WTC11 (cell line): ENCODE data around the gene SP7.

Experiments used
- ATF1 ChIP-seq: sonication (generic); formaldehyde crosslinking; IDR thresholded peaks from 2 replicates; pipeline ENCODE4 v1.8.1; 2023; ENCODE audit warnings: mild to moderate bottlenecking, moderate library complexity, missing genetic modification reagents
- ATF2 ChIP-seq: sonication (generic); formaldehyde crosslinking; IDR thresholded peaks from 2 replicates; pipeline ENCODE4 v1.8.1; 2022; ENCODE audit warnings: low read depth, missing genetic modification reagents, borderline replicate concordance
- ATF3 ChIP-seq: sonication (generic); formaldehyde crosslinking; conservative IDR thresholded peaks from 2 replicates; pipeline ENCODE4 v1.8.1; 2022; ENCODE audit warnings: mild to moderate bottlenecking, missing genetic modification reagents
- CTCF ChIP-seq: fragments of 200-600 bp; IDR thresholded peaks from 2 replicates; pipeline ENCODE4 v1.8.0; 2022; ENCODE audit warnings: antibody characterized with exemption
- MXD4 ChIP-seq: fragments of 250-450 bp; sonication (Bioruptor Pico); IDR thresholded peaks from 2 replicates; pipeline ENCODE4 v1.8.0; 2021; ENCODE audit warnings: mild to moderate bottlenecking, moderate library complexity, borderline replicate concordance
- NR1H2 ChIP-seq: sonication (generic); formaldehyde crosslinking; IDR thresholded peaks from 2 replicates; pipeline ENCODE4 v1.9.0; 2021; ENCODE audit warnings: mild to moderate bottlenecking, moderate library complexity, missing genetic modification reagents
- SP1 ChIP-seq: sonication (generic); formaldehyde crosslinking; conservative IDR thresholded peaks from 2 replicates; pipeline ENCODE4 v1.8.1; 2022; ENCODE audit warnings: missing genetic modification reagents
- TCF7 ChIP-seq: sonication (generic); formaldehyde crosslinking; IDR thresholded peaks from 2 replicates; pipeline ENCODE4 v1.8.0; 2022; ENCODE audit warnings: mild to moderate bottlenecking, low read depth, missing genetic modification reagents, moderate library complexity
- TP53 ChIP-seq: sonication (generic); formaldehyde crosslinking; IDR thresholded peaks from 2 replicates; pipeline ENCODE4 v1.8.1; 2023; ENCODE audit warnings: mild to moderate bottlenecking, missing genetic modification reagents
- TF ChIP-seq, protein P1 (sequence below): sonication (generic); formaldehyde crosslinking; IDR thresholded peaks from 2 replicates; pipeline ENCODE4 v1.8.1; 2023; ENCODE audit warnings: mild to moderate bottlenecking, missing genetic modification reagents, moderate library complexity
- TF ChIP-seq, protein P2 (sequence below): fragments of 250-450 bp; sonication (Bioruptor Pico); IDR thresholded peaks from 2 replicates; pipeline ENCODE4 v1.8.0; 2021; ENCODE audit warnings: mild to moderate bottlenecking
- TF ChIP-seq, protein P3 (sequence below): sonication (generic); formaldehyde crosslinking; IDR thresholded peaks from 2 replicates; pipeline ENCODE4 v1.8.0; 2022; ENCODE audit warnings: mild to moderate bottlenecking, missing genetic modification reagents
- TF ChIP-seq, protein P4 (sequence below): sonication (generic); formaldehyde crosslinking; IDR thresholded peaks from 2 replicates; pipeline ENCODE4 v1.8.0; 2023; ENCODE audit warnings: missing genetic modification reagents, mild to moderate bottlenecking, borderline replicate concordance

DNA sequence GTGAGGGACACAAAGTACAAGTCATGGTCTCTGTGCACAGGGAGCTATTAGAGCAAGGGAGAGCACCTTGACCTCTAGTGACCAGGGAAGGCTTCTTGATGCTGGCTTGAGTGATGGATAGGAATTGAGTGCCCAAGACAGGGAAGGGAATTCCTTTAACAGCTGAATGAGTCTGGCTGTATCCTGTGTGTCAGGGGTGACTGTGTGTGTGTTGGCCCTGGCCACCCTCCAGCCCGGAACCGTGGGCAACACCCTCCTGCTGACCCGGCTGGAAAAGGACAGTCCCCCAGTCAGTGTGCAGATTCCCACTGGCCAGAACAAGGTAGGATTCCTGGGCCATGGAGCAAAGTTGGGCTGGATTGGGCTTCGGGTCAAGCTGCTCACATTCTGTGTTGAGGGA lies 46.3 kb downstream of the SP7 start:
- TF ChIP-seq MXD4, result no peak
- TF ChIP-seq, protein P1, sequence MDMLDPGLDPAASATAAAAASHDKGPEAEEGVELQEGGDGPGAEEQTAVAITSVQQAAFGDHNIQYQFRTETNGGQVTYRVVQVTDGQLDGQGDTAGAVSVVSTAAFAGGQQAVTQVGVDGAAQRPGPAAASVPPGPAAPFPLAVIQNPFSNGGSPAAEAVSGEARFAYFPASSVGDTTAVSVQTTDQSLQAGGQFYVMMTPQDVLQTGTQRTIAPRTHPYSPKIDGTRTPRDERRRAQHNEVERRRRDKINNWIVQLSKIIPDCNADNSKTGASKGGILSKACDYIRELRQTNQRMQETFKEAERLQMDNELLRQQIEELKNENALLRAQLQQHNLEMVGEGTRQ (CRISPR knock-in tag), result no peak
- TF ChIP-seq TP53 (CRISPR knock-in tag), result no peak
- TF ChIP-seq, protein P2, sequence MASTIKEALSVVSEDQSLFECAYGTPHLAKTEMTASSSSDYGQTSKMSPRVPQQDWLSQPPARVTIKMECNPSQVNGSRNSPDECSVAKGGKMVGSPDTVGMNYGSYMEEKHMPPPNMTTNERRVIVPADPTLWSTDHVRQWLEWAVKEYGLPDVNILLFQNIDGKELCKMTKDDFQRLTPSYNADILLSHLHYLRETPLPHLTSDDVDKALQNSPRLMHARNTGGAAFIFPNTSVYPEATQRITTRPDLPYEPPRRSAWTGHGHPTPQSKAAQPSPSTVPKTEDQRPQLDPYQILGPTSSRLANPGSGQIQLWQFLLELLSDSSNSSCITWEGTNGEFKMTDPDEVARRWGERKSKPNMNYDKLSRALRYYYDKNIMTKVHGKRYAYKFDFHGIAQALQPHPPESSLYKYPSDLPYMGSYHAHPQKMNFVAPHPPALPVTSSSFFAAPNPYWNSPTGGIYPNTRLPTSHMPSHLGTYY, result no peak
- TF ChIP-seq ATF1 (CRISPR knock-in tag), result no peak
- TF ChIP-seq CTCF, result no peak
- TF ChIP-seq ATF3 (CRISPR knock-in tag), result no peak
- TF ChIP-seq, protein P3, sequence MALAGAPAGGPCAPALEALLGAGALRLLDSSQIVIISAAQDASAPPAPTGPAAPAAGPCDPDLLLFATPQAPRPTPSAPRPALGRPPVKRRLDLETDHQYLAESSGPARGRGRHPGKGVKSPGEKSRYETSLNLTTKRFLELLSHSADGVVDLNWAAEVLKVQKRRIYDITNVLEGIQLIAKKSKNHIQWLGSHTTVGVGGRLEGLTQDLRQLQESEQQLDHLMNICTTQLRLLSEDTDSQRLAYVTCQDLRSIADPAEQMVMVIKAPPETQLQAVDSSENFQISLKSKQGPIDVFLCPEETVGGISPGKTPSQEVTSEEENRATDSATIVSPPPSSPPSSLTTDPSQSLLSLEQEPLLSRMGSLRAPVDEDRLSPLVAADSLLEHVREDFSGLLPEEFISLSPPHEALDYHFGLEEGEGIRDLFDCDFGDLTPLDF (CRISPR knock-in tag), result no peak
- no peak for TF ChIP-seq ATF2 (CRISPR knock-in tag)
- no peak for TF ChIP-seq TCF7 (CRISPR knock-in tag)
- no peak for TF ChIP-seq SP1 (CRISPR knock-in tag)
- no peak for TF ChIP-seq NR1H2 (CRISPR knock-in tag)
- TF ChIP-seq, protein P4, sequence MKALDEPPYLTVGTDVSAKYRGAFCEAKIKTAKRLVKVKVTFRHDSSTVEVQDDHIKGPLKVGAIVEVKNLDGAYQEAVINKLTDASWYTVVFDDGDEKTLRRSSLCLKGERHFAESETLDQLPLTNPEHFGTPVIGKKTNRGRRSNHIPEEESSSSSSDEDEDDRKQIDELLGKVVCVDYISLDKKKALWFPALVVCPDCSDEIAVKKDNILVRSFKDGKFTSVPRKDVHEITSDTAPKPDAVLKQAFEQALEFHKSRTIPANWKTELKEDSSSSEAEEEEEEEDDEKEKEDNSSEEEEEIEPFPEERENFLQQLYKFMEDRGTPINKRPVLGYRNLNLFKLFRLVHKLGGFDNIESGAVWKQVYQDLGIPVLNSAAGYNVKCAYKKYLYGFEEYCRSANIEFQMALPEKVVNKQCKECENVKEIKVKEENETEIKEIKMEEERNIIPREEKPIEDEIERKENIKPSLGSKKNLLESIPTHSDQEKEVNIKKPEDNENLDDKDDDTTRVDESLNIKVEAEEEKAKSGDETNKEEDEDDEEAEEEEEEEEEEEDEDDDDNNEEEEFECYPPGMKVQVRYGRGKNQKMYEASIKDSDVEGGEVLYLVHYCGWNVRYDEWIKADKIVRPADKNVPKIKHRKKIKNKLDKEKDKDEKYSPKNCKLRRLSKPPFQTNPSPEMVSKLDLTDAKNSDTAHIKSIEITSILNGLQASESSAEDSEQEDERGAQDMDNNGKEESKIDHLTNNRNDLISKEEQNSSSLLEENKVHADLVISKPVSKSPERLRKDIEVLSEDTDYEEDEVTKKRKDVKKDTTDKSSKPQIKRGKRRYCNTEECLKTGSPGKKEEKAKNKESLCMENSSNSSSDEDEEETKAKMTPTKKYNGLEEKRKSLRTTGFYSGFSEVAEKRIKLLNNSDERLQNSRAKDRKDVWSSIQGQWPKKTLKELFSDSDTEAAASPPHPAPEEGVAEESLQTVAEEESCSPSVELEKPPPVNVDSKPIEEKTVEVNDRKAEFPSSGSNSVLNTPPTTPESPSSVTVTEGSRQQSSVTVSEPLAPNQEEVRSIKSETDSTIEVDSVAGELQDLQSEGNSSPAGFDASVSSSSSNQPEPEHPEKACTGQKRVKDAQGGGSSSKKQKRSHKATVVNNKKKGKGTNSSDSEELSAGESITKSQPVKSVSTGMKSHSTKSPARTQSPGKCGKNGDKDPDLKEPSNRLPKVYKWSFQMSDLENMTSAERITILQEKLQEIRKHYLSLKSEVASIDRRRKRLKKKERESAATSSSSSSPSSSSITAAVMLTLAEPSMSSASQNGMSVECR (CRISPR knock-in tag), result no peak
